Neural cell (in vitro differentiated cells): Measurements from ENCODE around the gene ALDOA.

Source experiments
- CTCF ChIP-seq: fragments of 450-650 bp; IDR thresholded peaks from 2 replicates; pipeline ENCODE4 v1.5.1; 2014; ENCODE audit warnings: antibody characterized with exemption, mild to moderate bottlenecking, moderate library complexity; ENCODE audit not compliant: poor library complexity, severe bottlenecking
- EP300 ChIP-seq: fragments of 450-650 bp; conservative IDR thresholded peaks from 2 replicates; pipeline ENCODE4 v1.6.1; 2014; ENCODE audit warnings: antibody characterized with exemption, mild to moderate bottlenecking, moderate library complexity; ENCODE audit not compliant: poor library complexity, severe bottlenecking
- EZH2 ChIP-seq: fragments of 200-600, 300-800 bp; shearing (Covaris generic), sonication (generic); IDR thresholded peaks from 2 replicates; pipeline ENCODE4 v1.6.1; 2014; ENCODE audit warnings: antibody characterized with exemption, low read length, borderline replicate concordance, mild to moderate bottlenecking; ENCODE audit not compliant: insufficient read depth, poor library complexity, severe bottlenecking
- MXI1 ChIP-seq: fragments of 450-650 bp; conservative IDR thresholded peaks from 2 replicates; pipeline ENCODE4 v1.6.1; 2014; ENCODE audit warnings: antibody characterized with exemption, mild to moderate bottlenecking; ENCODE audit not compliant: poor library complexity, severe bottlenecking
- POLR2AphosphoS5 ChIP-seq: IDR thresholded peaks from 2 replicates; pipeline ENCODE4 v1.6.1; 2012
- RAD21 ChIP-seq: fragments of 450-650 bp; conservative IDR thresholded peaks from 2 replicates; pipeline ENCODE4 v1.6.1; 2014; ENCODE audit warnings: antibody characterized with exemption, mild to moderate bottlenecking, moderate library complexity
- REST ChIP-seq: IDR thresholded peaks from 2 replicates; pipeline ENCODE4 v1.6.1; 2012; ENCODE audit warnings: borderline replicate concordance
- SMC3 ChIP-seq: fragments of 450-650 bp; conservative IDR thresholded peaks from 2 replicates; pipeline ENCODE4 v1.6.1; 2014; ENCODE audit warnings: antibody characterized with exemption, mild to moderate bottlenecking, moderate library complexity; ENCODE audit not compliant: poor library complexity
- TAF1 ChIP-seq: IDR thresholded peaks from 2 replicates; pipeline ENCODE4 v1.6.1; 2012; ENCODE audit warnings: low read depth

- TF ChIP-seq CTCF (peak; percentile 31), EZH2 (no peak), POLR2AphosphoS5 (no peak), EP300 (no peak), REST (no peak), SMC3 (no peak), TAF1 (peak; percentile 27), RAD21 (no peak), MXI1 (no peak)
These were observed 1.4 kb upstream of the ALDOA start for GRCh38 chr16:30063893-30064728.
